HepG2 (cell line): ENCODE measurements around the gene CAPG. TPM values are rescaled to one million over a fixed set of nuclear protein-coding genes. Genes with fewer than 3 reads are reported as not detected.

Experiments
- FOXP4 ChIP-seq: sonication (generic); formaldehyde crosslinking; IDR thresholded peaks from 2 replicates; pipeline ENCODE4 v1.4.0; 2020; ENCODE audit warnings: missing genetic modification reagents
- HOXA7 ChIP-seq: sonication (generic); formaldehyde crosslinking; IDR thresholded peaks from 2 replicates; pipeline ENCODE4 v1.8.1; 2022; ENCODE audit warnings: mild to moderate bottlenecking, missing genetic modification reagents, moderate library complexity
- KIAA2018 ChIP-seq: sonication (generic); formaldehyde crosslinking; IDR thresholded peaks from 2 replicates; pipeline ENCODE4 v1.5.0; 2020; ENCODE audit warnings: mild to moderate bottlenecking, missing genetic modification reagents, borderline replicate concordance
- KLF15 ChIP-seq: sonication (generic); formaldehyde crosslinking; IDR thresholded peaks from 2 replicates; pipeline ENCODE4 v1.8.1; 2023; ENCODE audit warnings: borderline replicate concordance, mild to moderate bottlenecking, inconsistent platforms, missing genetic modification reagents, mixed read lengths
- KMT2A ChIP-seq: sonication (generic); formaldehyde crosslinking; IDR thresholded peaks from 2 replicates; pipeline ENCODE4 v1.4.0; 2020; ENCODE audit warnings: missing genetic modification reagents
- NR2F6 ChIP-seq, 2 experiments: IDR thresholded peaks; 2 replicates each; pipeline ENCODE4 v1.6.1; 2016; ENCODE audit warnings: antibody characterized with exemption in 1 of 2, mild to moderate bottlenecking in 1 of 2
- NRL ChIP-seq: sonication (generic); formaldehyde crosslinking; IDR thresholded peaks from 2 replicates; pipeline ENCODE4 v1.5.0; 2020; ENCODE audit warnings: missing genetic modification reagents, mild to moderate bottlenecking, moderate library complexity, borderline replicate concordance
- PHF21A ChIP-seq: sonication (generic); formaldehyde crosslinking; IDR thresholded peaks from 2 replicates; pipeline ENCODE4 v1.5.0; 2020; ENCODE audit warnings: mild to moderate bottlenecking, missing genetic modification reagents
- TCF7L2 ChIP-seq: IDR thresholded peaks from 2 replicates; pipeline ENCODE4 v1.6.1; 2011; ENCODE audit warnings: mild to moderate bottlenecking, low read depth, low read length, moderate library complexity
- ZFP90 ChIP-seq: sonication (generic); formaldehyde crosslinking; IDR thresholded peaks from 2 replicates; pipeline ENCODE4 v1.8.0; 2022; ENCODE audit warnings: missing genetic modification reagents, mild to moderate bottlenecking, inconsistent platforms, borderline replicate concordance
- ZNF296 ChIP-seq: sonication (generic); formaldehyde crosslinking; conservative IDR thresholded peaks from 2 replicates; pipeline ENCODE4 v1.5.0; 2020; ENCODE audit warnings: mild to moderate bottlenecking, missing genetic modification reagents
- ZNF710 ChIP-seq: sonication (generic); formaldehyde crosslinking; IDR thresholded peaks from 2 replicates; pipeline ENCODE4 v1.5.0; 2020; ENCODE audit warnings: mild to moderate bottlenecking, missing genetic modification reagents, borderline replicate concordance
- ZNF749 ChIP-seq: sonication (generic); formaldehyde crosslinking; IDR thresholded peaks from 2 replicates; pipeline ENCODE4 v1.8.0; 2022; ENCODE audit warnings: mild to moderate bottlenecking, missing genetic modification reagents, moderate library complexity, borderline replicate concordance
- polyA plus RNA-seq, 8 experiments: library from polyadenylated mRNA; depleted of rRNA in 3 of 8; stranded (reverse) in 7 of 8; unstranded in 1 of 8; fragments of >200 nt; fragmentation: Illumina TruSeq in 4 of 8; extraction: Trizol in 4 of 8; gene quantifications; 2 replicates each; pipeline versions ENCODE4 v1.2.1 to v1.2.3, GENCODE V29; 2011 to 2016; ENCODE audit warnings: low read depth in 4 of 8, missing spikeins in 1 of 8, mixed read lengths in 1 of 8; ENCODE audit not compliant: insufficient read depth in 1 of 8
- total RNA-seq, 5 experiments: library from RNA; depleted of rRNA; stranded (reverse); fragments of >200 nt; fragmentation: Illumina TruSeq; extraction: Trizol; gene quantifications; 2 replicates each; pipeline ENCODE4 v1.2.3, GENCODE V29; 2016; ENCODE audit warnings: low read depth in 1 of 5

Gene CAPG
- total and polyA plus RNA-seq, 2 of the 13 experiments (the other 11 are each of a cell fraction or from before 2014, with no cell fraction given): 12.7 to 18.2 TPM

GRCh38 chr2:85421260-85422071 lies 11.3 kb upstream of the CAPG start (continued):
- TF ChIP-seq KMT2A (CRISPR knock-in tag): peak; percentile 82
- peak; percentile 98 for TF ChIP-seq ZNF710 (CRISPR knock-in tag)
- TF ChIP-seq PHF21A (CRISPR knock-in tag): peak; percentile 90
- peak; percentile 87; the same call in 1 of the 2 replicates for TF ChIP-seq ZFP90 (CRISPR knock-in tag)
- 0 out of 2 replicates have a peak, but pooled peaks have one; percentile 75 for TF ChIP-seq KIAA2018 (CRISPR knock-in tag)
- TF ChIP-seq ZNF749 (CRISPR knock-in tag): no peak; the same call in 1 of the 2 replicates
- peak; percentile 99 for TF ChIP-seq FOXP4 (CRISPR knock-in tag)
- TF ChIP-seq TCF7L2: no peak
- peak; percentile 92 for TF ChIP-seq NR2F6 (IDR thresholded peaks at IDR 0.05)
- peak; percentile 93 for TF ChIP-seq NR2F6 (CRISPR knock-in tag; IDR thresholded peaks at IDR 0.05)
- TF ChIP-seq NRL: 0 out of 2 replicates have a peak, but pooled peaks have one; percentile 13
- no peak for TF ChIP-seq KLF15 (CRISPR knock-in tag)
- TF ChIP-seq HOXA7 (CRISPR knock-in tag): no peak
- TF ChIP-seq ZNF296 (CRISPR knock-in tag): no peak
